ENCODE measurements around the gene COG5.
"Not testable (repeated sequence)": the region's sequence is repeated elsewhere in the genome, so short reads cannot be mapped to it uniquely, and the experiment has no call there.

Gene COG5

GRCh38 chr7:107170051-107170915 is 393.4 kb downstream of the COG5 start:
- Mint-ChIP-seq H3K9me3 (no peaks in the 10 kb centered on the region), H3K36me3 (peaks cover 50% of the 10 kb centered on the region), H3K4me3 (peak overlapping the region; percentile 84), H3K27ac (peak overlapping the region; percentile 98), H3K4me1 (peaks cover 46% of the 10 kb centered on the region)
- ATAC-seq (no peak), DNase-seq (ENCODE audit: low spot score in 2 of 2) (no peak)

- ATAC-seq, result peak; percentile 51
- no peaks in the 10 kb centered on the region for H3K9me3 Mint-ChIP-seq
- H3K36me3 Mint-ChIP-seq, result peaks cover 45% of the 10 kb centered on the region
- H3K4me3 Mint-ChIP-seq, result peak overlapping the region; percentile 84
- H3K4me1 Mint-ChIP-seq, result peaks cover 39% of the 10 kb centered on the region
- DNase-seq (ENCODE audit: low spot score in 2 of 2), result peak; percentile 77 to 96
- peak overlapping the region; percentile 98 for H3K27ac Mint-ChIP-seq
Observed at GRCh38 chr7:107169120-107170050, 394.3 kb downstream of the COG5 start.

GRCh38 chr7:107168233-107169119 is 395.2 kb downstream of the COG5 start, which contains the start of gene HBP1:
TSS of gene HBP1 (plus strand) at chr7:107169003. CDS start at chr7:107179894, 10,891 bp downstream.
- H3K9me3 Mint-ChIP-seq, result no peaks in the 10 kb centered on the region
- H3K27ac Mint-ChIP-seq, result peak within 1 kb of the TSS; percentile 98
- DNase-seq (ENCODE audit: low spot score in 2 of 2) (peak; percentile 93 to 98), ATAC-seq (peak; percentile 89)
- peaks cover 42% of the 10 kb centered on the region for H3K36me3 Mint-ChIP-seq
- H3K4me3 Mint-ChIP-seq, result peak within 1 kb of the TSS; percentile 84
- H3K4me1 Mint-ChIP-seq, result peaks cover 30% of the 10 kb centered on the region

- no peak for DNase-seq (ENCODE audit: low spot score in 2 of 2)
- Mint-ChIP-seq H3K4me1 (peaks cover 22% of the 10 kb centered on the region), H3K36me3 (peaks cover 42% of the 10 kb centered on the region)
Observed at GRCh38 chr7:107167483-107168232, 396.1 kb downstream of the COG5 start.

GRCh38 chr7:107166736-107167426 is 396.8 kb downstream of the COG5 start:
- no peaks in the 10 kb centered on the region for H3K9me3 Mint-ChIP-seq
- peaks cover 38% of the 10 kb centered on the region for H3K36me3 Mint-ChIP-seq
- ATAC-seq, result no peak
- peak overlapping the region; percentile 84 for H3K4me3 Mint-ChIP-seq
- H3K4me1 Mint-ChIP-seq, result peaks cover 19% of the 10 kb centered on the region
- peak overlapping the region; percentile 98 for H3K27ac Mint-ChIP-seq
- DNase-seq (ENCODE audit: low spot score in 2 of 2), result no peak

More at GRCh38 chr7:107167483-107168232, 396.1 kb downstream of the COG5 start:
- Mint-ChIP-seq H3K4me3 (peak overlapping the region; percentile 84), H3K9me3 (no peaks in the 10 kb centered on the region), H3K27ac (peak overlapping the region; percentile 98)
- ATAC-seq, result peak; percentile 11

GRCh38 chr7:107165341-107165740 is 398.4 kb downstream of the COG5 start:
- Mint-ChIP-seq H3K27ac (no peak overlapping the region), H3K4me3 (no peak overlapping the region), H3K36me3 (peaks cover 27% of the 10 kb centered on the region), H3K4me1 (peaks cover 7% of the 10 kb centered on the region), H3K9me3 (no peaks in the 10 kb centered on the region)
- no peak for ATAC-seq
- DNase-seq (ENCODE audit: low spot score in 2 of 2), result no peak

- Mint-ChIP-seq H3K4me3 (no peak overlapping the region), H3K36me3 (peaks cover 15% of the 10 kb centered on the region), H3K9me3 (no peaks in the 10 kb centered on the region), H3K27ac (no peak overlapping the region), H3K4me1 (peaks cover 7% of the 10 kb centered on the region)
- DNase-seq (ENCODE audit: low spot score in 2 of 2) (no peak), ATAC-seq (no peak)
Observed at GRCh38 chr7:107164092-107164491, 399.6 kb downstream of the COG5 start.

- H3K36me3 Mint-ChIP-seq, result no peaks in the 10 kb centered on the region
- no peaks in the 10 kb centered on the region for H3K9me3 Mint-ChIP-seq
- ATAC-seq (no peak), DNase-seq (ENCODE audit: low spot score in 2 of 2) (no peak)
- no peak overlapping the region for H3K4me3 Mint-ChIP-seq
- no peak overlapping the region for H3K27ac Mint-ChIP-seq
- no peaks in the 10 kb centered on the region for H3K4me1 Mint-ChIP-seq
Observed at GRCh38 chr7:107162475-107162874, 401.2 kb downstream of the COG5 start.

- Mint-ChIP-seq H3K9me3 (no peaks in the 10 kb centered on the region), H3K4me3 (no peak overlapping the region), H3K36me3 (no peaks in the 10 kb centered on the region), H3K27ac (no peak overlapping the region), H3K4me1 (no peaks in the 10 kb centered on the region)
- DNase-seq (ENCODE audit: low spot score in 2 of 2) (no peak), ATAC-seq (no peak)
Observed at GRCh38 chr7:107161415-107161814, 402.3 kb downstream of the COG5 start.

GRCh38 chr7:107160389-107160788 is 403.3 kb downstream of the COG5 start:
- ATAC-seq, result no peak
- no peaks in the 10 kb centered on the region for H3K9me3 Mint-ChIP-seq
- no peak overlapping the region for H3K4me3 Mint-ChIP-seq
- no peaks in the 10 kb centered on the region for H3K4me1 Mint-ChIP-seq
- H3K36me3 Mint-ChIP-seq, result no peaks in the 10 kb centered on the region
- DNase-seq (ENCODE audit: low spot score in 2 of 2), result no peak
- no peak overlapping the region for H3K27ac Mint-ChIP-seq

GRCh38 chr7:107158028-107158427 is 405.7 kb downstream of the COG5 start:
- no peak overlapping the region for H3K27ac Mint-ChIP-seq
- H3K9me3 Mint-ChIP-seq, result no peaks in the 10 kb centered on the region
- H3K36me3 Mint-ChIP-seq, result no peaks in the 10 kb centered on the region
- no peak for DNase-seq (ENCODE audit: low spot score in 2 of 2)
- no peak overlapping the region for H3K4me3 Mint-ChIP-seq
- no peak for ATAC-seq
- H3K4me1 Mint-ChIP-seq, result no peaks in the 10 kb centered on the region

- ATAC-seq, result no peak
- no peak for DNase-seq (ENCODE audit: low spot score in 2 of 2)
- no peak overlapping the region for H3K27ac Mint-ChIP-seq
Observed at GRCh38 chr7:107157091-107157490, 406.6 kb downstream of the COG5 start.

GRCh38 chr7:107155726-107156125 is 408.0 kb downstream of the COG5 start:
- not testable (repeated sequence) for H3K27ac Mint-ChIP-seq; H3K4me3 Mint-ChIP-seq; DNase-seq (ENCODE audit: low spot score in 2 of 2); H3K4me1 Mint-ChIP-seq; H3K9me3 Mint-ChIP-seq; H3K36me3 Mint-ChIP-seq; ATAC-seq

More at GRCh38 chr7:107157091-107157490, 406.6 kb downstream of the COG5 start:
- Mint-ChIP-seq H3K4me1 (no peaks in the 10 kb centered on the region), H3K4me3 (no peak overlapping the region), H3K9me3 (no peaks in the 10 kb centered on the region), H3K36me3 (no peaks in the 10 kb centered on the region)
